Measurements from ENCODE around the gene HEPN1.

HEPN1 gene

DNA sequence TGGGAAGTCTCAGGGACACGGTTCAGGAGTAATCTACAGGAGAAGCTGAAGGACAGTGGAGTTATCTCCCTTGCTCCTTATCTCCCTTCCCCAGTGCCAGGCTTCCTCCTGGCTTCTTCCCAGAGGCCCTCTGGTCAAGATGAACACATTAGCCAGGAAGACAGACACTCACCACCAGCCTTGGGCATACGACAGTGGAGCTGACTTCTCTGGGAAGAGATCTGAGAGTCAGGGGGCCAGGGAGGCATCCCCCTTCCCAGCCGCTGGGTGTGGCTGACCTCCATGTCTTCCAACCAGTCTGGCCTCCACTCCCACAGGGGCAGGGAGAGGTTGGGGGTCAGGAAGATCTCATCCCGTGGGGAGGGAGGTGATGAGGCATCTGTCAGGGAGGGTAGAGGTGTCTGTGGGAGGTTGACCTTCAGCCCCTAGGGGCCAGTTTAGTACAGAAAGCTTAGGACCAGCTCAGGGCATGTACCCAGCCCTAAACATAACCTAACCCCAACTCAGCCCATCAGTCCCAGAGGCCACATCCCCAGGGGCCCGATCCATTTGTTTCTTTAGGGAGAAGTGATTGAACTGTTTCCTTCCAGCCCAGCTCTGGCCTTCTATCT lies 34.1 kb upstream of the HEPN1 start:
- DNase-seq (ENCODE audit: low read depth in 4 of 4, low spot score in 1 of 4) = no peak

DNA sequence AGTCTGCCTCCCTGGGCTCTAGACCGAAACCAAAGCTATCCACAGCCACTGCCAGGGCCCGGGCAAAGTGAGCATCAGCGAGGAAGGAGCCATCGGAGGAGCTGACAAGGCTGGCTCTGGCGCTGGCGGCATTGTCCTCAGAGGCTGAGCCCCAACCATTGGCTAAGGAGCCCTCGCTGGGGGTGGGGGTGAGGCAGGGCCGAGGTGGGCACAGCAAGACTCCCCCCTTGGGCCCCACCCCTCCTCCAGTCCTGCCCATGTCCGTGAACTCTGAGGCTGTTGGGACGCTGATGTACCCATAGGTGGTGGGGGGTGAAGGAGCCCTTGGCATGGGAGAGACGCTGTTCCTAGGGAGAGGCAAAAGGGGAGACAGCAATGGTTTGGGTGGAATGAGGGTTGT lies 32.6 kb upstream of the HEPN1 start:
- DNase-seq (ENCODE audit: low read depth in 4 of 4, low spot score in 1 of 4) = no peak

DNA sequence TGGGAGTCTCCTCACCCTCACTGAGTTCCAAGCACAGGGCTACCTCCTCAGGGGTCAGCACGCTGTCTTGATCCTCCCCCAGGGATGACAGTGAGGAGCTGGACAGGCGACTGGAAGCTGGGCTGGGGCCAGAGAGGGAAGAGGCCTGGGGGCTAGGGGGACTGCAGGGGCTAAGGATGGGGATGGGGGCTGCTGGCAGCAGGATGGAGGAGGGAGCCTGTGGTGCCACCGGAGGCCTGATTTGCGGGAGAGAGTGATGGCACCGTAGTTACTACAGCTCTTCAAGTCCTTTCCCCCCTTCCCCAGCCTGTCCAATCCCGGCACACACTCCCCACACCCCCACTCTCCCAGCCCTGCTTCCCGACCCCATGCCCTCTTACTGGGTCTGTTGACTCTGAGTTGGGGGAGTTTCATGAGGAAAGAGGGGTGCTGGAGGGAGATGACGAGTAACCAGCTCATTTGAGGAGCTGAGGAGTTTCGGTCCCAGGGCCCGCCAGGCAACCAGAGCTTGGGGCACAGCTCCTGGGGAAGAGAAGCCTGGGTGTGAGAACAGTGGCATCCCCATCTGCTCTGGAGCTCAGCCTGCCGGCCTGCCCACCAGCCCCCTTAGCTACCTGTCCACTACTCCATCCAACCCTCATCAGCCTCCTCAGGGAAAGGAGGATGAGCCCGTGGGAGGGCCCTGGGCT lies 31.9 kb upstream of the HEPN1 start:
- no peak for DNase-seq (ENCODE audit: low read depth in 4 of 4, low spot score in 1 of 4)

DNA sequence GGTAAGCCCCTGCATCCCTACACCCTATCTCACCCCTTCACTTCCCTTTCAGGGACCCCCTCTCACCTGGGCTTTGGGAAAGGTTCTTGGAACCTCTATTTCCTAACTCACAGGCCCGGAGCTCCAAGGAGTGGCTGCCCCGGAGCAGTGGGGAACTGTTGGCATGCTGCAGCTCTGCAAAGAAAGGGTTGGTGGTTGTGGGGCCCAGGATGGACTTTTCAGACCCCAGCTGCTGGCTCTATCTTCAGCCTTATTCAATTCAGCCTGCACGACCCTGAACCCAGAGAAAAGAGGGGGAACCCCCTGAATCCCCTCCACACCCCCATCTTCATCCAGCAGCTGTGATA lies 31.4 kb upstream of the HEPN1 start:
- DNase-seq (ENCODE audit: low read depth in 4 of 4, low spot score in 1 of 4) = no peak

DNA sequence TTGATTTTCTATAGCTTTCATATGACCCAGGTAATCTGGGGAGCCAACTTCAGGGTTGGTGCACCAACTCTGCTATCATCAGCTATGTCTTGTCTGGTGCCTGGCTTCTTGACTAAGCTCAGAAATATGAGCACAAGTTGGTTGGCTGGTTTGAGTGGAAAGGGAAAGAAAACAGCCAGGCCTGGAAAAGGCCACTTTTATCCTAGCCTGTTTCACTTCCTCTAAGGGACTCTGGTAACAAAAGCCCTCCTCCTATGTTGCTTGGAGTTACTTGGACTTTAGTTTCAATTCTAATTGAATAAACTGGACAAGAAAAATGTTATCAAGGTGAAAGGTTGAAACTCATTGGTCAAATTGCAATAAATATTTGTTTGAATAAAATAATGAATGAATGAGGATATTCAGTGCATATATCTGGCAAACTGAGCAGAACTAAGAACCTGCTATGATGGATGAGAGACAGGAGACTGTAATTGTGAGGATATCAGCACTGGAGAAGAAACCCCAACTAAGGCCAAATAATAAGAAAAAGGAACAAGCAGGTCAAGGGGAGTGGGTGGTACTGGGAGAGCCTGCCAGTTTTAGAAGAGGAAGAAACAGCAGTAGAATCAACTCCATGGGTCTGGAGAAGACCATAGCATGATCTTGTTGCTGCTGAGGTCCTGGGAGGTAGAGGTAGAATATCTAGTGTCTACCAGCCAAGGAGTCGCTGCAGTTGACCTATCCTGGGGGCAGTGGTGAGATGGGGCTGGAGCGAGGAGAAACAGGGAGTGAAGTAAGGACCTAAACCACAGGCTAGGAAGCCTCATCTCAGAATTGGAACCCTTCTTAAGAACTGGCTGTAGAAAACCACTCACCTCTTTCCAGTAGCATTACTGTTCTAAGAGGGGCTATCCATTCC lies 29.6 kb upstream of the HEPN1 start:
- no peak for DNase-seq (ENCODE audit: low read depth in 4 of 4, low spot score in 1 of 4)

DNA sequence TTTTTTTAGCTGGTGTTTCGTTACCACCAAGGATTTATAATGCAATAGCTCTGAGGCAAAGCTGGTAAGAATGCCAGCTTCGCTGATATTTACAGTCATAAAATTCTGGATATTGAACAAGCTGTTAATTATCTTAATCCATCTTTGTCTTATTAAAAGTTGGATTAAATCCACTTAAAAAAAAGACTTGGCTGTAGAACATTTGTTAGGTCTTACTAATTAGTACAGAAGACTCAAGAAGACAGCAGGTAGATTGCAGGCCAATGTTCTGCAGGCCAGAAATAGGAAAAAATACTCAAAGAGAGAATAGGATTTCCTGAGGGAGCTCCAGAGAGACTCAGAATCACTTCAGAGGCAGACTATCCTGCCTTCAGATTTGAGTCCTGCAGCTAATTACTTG lies 28.9 kb upstream of the HEPN1 start:
- DNase-seq (ENCODE audit: low read depth in 4 of 4, low spot score in 1 of 4) = no peak

DNA sequence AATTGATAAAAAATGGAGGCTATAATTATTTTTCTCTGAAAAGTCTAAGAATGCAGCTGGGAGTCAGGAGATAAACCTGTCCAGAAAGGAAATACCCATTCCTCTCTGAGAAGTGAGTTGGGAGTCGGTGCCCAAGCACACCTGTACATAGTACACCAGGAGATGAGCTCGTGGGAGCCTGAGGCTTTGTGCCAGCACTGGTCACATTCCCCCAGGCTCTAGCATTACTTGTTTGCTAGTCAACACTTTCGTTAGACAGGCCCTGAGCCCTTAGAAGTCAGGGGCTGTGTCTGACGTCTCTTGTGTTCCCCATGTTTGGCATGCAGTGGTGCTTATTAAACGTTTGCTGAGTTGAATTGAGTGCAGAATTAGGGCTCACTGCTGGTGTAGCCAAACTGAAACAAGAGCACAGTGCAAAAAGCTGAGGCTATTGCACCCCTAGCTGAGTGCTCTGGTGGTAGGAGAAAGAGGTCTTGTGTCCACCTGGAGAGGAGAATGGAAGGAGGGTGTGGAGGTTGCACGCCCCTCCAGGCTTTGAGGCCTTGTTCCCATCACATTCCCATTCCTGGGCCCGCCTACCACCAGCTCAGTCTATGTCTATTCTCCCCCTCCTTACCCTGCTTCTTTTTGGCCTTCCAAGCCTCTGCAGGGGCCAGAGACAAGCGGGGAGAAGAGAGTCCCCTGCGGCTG lies 28.2 kb upstream of the HEPN1 start:
- DNase-seq (ENCODE audit: low read depth in 4 of 4, low spot score in 1 of 4) = no peak

DNA sequence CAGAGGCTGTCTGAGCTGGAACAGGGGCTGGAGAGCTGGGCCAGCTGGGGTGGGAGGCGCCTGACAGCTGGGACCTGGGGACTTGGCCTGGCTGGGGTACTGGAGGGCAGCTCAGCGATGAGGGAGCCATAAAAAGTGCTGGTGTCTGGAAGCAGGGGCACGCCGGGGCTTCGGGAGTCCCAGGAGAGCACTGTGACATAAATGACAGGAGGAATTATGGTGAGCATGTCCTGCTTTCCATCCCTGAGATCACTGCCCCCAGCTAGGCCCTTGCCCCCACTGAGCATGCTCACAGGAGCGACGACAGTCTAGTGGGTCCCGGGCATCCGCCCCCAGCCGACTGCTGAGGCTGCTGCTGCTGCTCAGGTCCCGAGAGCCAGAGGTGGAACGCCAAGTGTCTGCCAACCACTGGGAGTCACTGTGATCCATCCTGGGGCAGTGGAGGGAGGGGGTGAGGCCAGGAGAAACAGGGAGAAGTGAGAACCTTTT lies 27.6 kb upstream of the HEPN1 start:
- DNase-seq (ENCODE audit: low read depth in 4 of 4, low spot score in 1 of 4) = no peak

DNA sequence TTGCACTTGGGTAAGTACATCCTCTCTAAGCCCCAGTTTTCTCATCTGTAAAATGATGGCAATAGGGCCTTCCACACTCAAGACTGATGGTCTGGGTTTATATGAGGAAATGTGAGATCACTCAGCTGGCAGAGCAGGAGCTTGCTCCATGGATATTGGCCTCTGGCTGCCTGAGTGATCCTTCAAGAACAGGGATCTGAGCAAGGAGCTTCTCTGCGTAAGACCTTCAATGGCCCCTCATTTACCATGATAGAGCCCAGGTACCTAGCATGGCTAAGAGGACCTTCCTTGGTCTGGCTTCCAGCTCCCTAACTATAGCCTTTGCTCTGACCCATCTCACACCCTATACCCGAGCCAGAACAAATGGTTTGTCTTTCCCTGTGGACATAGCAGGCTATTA lies 26.9 kb upstream of the HEPN1 start:
- no peak for DNase-seq (ENCODE audit: low read depth in 4 of 4, low spot score in 1 of 4)

DNA sequence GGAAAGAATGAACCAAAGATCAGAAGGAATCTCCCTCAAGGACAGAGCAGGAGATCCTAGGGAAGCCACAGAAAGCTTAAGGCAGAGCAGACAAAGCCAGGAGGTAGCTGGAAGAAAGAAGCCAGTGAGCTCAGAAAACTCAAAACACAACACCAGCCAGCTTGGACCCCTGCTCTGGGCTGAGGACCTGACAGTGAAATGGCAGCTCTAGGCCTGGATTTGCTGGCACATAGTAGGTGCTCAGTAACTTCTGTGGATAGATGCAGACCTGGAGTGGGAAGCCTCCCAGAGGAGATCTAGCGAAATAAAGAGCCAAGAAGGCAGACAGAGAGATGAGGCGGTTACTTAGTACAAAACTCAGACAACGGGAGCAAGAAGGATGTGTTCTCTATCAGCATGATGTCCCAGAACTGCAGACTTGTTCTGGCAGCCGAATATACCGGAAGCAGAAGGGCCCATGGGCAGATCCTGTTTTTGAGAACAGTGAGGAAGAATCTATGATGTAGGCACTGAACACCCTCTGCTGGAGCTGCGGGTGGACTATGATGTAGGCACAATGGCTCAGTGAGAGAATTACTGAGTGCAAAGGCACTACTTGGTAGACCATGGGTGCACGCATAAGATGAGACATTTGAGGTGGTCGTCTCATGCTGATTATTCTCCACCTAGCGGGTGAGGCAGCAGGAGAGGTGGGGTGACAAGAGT lies 26.1 kb upstream of the HEPN1 start:
- DNase-seq (ENCODE audit: low read depth in 4 of 4, low spot score in 1 of 4) = no peak

DNA sequence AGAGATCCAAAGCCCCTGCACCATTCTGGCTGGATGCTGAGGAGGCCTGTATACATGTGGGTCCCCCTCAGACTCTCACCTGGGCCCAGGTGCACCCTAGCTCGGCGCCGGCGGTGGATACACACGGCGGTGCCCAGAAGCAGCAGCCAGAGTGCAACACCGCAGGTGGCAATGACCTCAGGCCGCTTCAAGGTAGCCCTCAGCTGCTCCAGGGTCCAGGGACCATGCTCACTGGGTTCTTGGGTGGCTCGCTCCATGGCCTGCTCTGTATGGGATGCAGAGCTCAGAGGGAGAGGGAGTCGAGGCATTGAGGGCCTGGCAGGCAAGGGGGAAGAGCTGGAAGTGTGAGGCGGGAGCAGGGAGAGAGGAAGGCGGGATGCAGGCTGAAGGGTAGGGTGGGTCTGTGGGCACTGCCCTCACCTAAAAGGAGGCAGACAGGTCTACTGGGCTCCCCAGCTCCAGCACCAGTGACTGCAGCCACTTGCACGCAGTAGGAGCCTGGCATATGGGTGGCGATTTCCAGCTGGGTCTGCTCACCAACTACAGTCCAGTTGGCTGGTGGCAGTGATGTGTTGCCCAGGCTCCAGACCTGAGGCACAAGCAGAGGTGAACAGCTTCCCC lies 25.2 kb upstream of the HEPN1 start:
- DNase-seq (ENCODE audit: low read depth in 4 of 4, low spot score in 1 of 4) = no peak

DNA sequence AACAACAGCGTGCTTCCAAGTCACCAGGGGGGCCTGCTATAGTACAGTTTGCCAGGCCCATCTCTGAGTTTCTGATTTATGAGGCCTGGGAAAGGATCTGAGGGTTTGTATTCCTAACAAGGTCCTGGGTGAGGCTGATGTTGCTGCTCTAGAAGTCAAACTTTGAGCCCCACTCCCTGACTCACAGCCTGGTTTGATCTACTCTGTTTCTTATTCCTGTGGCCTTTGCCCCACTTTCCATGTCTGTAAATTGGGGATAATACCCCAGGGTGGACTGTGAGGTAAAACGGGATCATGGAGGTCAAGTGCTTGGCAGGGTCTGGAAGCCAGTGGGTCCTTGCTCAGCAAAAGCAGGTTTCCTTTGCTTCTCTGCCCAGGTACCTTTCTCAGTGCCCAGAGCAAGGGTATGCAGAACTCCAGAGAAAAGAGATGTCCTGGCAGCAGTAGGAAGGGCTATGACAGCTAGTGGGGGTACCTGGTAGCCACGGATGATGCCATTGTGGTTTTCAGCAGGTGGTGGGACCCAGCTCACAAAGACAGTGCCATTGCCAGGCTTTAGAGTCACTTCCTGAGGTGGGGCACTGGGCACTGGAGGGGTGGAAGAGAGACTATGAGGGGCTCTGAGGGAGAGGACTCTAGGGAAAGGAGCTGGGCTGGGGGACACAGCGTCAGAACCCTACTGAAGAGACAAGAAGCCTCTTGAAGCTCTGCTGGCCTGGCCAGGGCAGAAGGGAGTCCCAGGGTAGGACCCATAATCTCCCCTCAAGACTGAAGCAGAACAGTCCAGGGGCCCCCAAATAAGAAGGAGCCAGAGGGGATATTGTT lies 24.2 kb upstream of the HEPN1 start:
- DNase-seq (ENCODE audit: low read depth in 4 of 4, low spot score in 1 of 4) = no peak

DNA sequence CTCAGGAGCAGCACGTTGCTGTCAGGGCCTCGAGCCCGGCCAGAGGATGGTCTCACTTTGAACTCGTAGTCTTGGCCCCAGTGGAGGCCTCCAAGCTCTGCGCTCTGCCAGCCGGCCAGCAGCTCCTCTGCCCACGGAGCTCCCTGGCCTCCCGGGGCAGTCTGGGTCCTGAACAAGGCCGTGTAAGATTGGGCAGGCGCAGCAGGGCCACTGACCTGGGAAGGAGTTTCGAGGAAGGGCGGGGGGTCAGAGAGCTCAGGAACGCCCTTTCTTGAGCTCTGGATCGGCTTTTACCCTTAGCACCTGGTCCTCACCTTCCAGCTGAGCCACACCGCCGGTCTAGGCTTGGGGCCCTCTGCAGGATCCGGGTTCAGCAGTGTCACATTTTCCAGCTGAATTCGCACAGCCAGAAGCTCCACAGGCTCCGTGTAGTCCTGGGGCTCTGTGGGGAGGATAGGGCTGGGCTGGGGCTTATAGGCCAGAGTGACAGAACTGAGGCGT lies 23.5 kb upstream of the HEPN1 start:
- DNase-seq (ENCODE audit: low read depth in 4 of 4, low spot score in 1 of 4) = no peak

DNA sequence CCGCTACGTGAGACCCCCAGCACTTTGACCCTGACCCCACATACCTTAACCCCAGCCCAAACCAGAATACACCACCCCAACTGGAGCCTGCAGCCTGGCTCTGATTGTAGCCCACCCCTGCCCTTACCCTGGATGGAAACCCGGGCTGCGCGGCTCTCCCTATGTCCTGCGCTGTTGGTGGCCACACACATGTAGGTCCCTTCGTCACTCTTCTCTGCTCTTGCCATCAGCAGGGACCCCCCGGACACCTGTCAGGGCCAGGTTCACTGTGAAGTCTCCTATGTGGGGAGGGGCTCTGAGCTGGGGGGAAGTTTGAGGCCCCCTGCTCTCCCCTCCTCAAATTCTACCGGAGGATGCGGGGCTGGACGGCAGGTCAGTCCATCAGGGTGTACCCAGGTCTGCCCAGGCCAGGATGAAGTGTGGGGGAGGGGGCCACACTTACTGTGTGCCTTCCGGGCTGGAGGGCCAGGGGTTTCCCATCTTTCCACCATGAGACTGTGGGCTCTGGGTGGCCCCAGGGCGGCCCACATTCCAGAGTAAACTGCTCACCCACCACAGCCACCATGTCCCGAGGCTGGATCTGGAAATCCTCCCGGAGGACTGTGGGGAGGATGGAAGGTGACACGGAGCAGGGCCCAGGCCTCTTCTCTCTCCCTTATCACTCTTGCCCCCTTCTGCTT lies 22.8 kb upstream of the HEPN1 start:
- no peak for DNase-seq (ENCODE audit: low read depth in 4 of 4, low spot score in 1 of 4)

DNA sequence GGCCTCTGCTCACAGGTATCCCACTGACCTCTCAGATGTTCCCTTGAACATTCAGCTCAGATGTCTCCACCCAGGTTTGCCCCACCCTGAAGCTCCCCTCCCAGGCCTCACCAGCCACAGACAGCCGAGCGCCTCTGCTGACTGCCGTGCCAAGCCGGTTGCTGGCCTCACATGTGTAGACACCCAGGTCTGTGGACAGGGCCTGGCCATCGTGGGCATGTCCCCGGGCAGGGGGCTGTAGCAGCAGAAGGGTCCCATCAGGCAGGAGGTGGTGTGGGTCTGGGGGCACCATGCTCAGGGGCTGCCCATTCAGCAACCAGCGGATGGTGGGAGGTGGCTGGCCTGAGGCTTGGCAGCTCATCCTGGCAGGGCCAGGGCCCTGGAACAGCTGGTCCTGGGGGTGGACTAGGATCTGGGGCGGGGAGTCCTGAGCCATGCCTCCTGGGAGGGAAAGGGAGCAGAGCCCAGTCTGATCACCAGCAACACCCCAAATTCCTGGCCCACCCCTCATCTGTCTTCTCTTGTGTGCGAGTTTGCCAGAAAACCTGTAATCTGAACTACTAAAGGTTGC lies 22.1 kb upstream of the HEPN1 start:
- no peak for DNase-seq (ENCODE audit: low read depth in 4 of 4, low spot score in 1 of 4)

DNA sequence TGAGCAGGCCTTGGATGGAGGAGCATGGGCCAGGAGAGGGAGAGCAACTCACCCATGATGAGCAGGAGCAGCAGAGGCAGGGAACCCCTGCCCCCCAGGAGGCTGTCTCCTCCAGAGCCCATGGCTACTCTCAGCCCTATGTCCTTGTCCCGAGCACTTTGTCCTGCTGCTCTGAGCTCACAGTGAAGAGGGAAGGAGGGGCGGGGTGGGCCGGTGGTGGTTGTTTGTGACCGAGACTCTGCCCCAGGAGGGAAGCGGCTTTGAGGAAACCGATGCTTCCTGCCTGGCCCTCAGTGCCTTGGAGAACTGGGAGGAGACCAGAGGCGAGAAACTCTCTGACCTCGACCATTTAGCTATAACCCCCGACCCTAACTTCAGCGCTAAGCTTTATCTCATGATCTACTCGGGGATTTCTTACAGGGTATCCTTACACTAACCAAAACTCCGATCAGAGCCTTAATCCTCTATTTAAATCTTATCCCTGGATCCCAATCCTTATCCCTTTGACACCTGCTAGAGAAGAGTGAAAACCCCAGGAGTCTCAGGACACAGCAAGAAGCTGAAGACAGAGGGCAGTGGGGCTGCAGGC lies 21.3 kb upstream of the HEPN1 start, which contains the start of gene ROBO4:
Gene ROBO4, minus strand, starts transcription at position 192 of the 589 bp plus-strand sequence. Its CDS starts 70 bp downstream, at position 122.
- DNase-seq (ENCODE audit: low read depth in 4 of 4, low spot score in 1 of 4) = no peak

DNA sequence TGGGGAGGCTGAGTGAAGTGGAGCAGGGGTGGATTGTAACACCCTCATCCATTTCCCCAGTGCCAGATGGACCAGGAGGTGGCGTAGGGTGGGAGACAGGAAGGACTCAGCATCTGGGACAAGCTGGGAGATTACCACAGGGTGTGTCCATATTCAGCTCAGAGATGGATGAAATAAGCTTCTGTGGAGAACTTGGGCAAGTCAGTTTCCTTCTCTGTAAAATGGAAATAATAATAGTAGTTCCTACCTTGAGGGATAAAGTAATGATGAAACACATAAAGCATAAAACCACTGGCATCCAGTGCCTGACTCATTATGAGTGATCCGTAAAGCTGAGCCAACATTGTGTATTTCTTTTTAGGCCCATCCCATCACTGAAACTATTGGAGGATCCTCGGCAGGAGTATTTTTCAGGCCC lies 20.8 kb upstream of the HEPN1 start:
- no peak for DNase-seq (ENCODE audit: low read depth in 4 of 4, low spot score in 1 of 4)

DNA sequence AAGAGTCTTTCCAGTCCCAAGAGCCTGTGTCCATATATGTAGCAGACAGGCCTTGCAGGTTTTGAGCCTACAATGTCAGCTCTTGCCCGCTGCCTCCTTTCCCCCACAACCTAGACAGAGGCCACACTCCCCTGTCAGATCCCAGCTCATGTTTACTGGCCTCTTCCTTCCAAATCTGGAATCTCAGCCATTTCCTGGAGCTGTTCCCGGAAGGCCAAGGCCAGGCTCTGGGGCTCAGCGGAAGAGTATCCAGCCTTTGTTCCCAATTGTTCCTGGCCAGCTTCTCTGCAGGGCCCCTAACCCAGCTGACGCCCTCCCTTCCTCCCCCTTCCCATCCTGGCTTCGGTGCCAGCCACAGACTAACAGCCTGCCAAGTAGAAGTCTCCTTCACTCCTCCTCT lies 20.3 kb upstream of the HEPN1 start:
- no peak for DNase-seq (ENCODE audit: low read depth in 4 of 4, low spot score in 1 of 4)
